HG03159 (cell line): ENCODE data around the gene BCL2L14.

ENCODE experiments used
- ATAC-seq: cut with Tn5 transposase; IDR thresholded peaks from one replicate; pipeline ENCODE4 v1.9.1; 2021; ENCODE audit warnings: mild to moderate bottlenecking, moderate library complexity; ENCODE audit not compliant: unreplicated experiment

Gene BCL2L14

DNA sequence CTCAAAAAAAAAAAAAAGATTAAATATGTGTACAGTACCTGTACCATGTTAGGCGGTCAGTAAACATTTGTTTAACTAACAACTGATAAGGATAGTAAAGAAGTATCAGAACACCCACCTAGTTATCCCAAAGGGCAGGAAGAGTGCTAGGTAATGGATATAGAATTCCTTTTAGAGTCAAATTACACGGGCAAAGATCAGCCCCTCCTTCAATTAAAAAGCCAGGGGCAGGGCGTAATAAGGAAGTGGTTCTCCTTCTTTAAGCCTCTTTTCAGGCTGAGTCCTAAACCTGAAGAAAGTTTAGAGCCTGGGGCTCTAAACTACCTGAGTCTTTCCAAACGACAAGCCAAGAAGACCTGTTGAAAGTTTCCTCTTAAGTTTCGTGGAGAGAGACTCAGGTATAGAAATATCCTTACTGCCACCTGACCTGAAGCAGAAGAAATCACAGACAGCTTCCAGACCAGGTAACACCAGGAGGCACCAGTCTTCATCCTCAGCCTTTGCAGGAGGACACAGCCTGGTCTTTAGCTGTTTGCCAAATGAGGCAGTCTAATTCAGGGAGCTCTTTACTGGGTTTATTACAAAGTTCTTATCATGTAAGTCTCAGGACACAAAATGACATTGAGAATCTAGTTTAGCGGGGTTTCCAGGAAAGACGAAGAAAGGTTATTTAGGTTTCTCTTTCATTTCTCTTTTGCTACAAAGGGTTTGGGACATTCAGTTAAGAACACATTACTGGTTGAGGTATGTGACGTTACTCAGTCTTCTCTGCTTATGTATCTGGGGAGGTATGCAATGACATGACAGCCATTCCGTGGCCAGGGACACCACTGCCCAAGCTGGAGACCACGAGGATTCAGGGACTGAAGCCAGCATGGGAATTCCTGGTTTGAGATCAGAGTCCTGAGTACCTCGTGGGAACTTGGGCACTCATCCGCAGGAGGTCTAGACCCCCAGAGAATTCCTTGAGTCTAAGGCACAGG is at the start of gene BCL2L14:
TSS of gene BCL2L14 (plus strand) at position 266 of the 983 bp plus-strand sequence. CDS start 8,367 bp downstream, outside the sequence.
- no peak for ATAC-seq

GRCh38 chr12:12022306-12022936 is 48.3 kb upstream of the BCL2L14 start:
- ATAC-seq = no peak

DNA sequence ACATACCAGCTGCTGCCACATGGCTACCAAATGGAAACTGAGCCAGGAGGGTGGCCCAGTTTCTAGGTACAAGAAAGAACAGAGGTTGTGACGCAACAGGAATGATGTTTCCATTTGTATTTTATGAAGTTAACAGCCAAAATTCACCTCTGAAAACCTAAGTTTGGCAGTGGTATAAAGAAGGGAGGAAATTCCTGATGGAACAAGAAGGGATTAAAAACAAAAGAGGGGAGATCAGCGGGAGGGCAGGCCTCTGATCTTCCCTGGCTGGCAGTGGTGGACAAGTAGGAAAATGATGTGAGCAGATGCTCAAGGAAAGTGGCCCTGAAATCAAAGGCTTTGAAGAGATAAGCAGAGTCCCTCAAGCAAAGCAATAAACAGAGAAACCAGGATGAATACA is 47.3 kb upstream of the BCL2L14 start:
- no peak for ATAC-seq

- peak; percentile 91 for ATAC-seq
Observed at GRCh38 chr12:12024911-12025682, 45.6 kb upstream of the BCL2L14 start.

DNA sequence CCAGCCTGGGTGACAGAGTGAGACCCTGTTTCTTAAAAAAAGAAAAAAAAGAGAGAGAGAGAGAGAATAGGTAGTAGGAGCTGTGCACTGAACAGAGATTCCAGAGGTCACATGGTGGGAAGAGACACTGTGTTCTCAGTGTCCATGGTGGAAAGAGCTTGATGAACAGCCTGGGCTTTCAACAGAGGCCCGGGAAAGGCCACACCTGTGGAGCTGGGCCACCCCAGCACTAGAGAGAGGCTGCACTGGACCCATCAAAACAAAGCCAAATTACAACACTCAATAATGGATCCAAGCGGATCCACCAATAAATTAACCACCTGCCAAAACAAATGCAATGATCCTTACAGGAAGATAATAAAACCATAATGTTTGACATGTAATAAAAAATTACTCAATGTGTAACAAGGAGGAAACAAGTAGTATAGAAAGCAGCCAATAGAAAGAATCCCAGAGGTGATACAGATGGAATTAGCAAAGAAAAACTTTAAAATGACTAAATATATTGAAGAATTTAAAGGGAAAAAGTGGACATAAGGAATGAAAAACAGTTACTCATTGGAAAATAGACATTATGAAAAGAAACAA is 44.8 kb upstream of the BCL2L14 start:
- no peak for ATAC-seq

GRCh38 chr12:12028668-12029402 is 41.9 kb upstream of the BCL2L14 start:
- no peak for ATAC-seq

GRCh38 chr12:12029653-12030052 is 41.1 kb upstream of the BCL2L14 start:
- no peak for ATAC-seq

DNA sequence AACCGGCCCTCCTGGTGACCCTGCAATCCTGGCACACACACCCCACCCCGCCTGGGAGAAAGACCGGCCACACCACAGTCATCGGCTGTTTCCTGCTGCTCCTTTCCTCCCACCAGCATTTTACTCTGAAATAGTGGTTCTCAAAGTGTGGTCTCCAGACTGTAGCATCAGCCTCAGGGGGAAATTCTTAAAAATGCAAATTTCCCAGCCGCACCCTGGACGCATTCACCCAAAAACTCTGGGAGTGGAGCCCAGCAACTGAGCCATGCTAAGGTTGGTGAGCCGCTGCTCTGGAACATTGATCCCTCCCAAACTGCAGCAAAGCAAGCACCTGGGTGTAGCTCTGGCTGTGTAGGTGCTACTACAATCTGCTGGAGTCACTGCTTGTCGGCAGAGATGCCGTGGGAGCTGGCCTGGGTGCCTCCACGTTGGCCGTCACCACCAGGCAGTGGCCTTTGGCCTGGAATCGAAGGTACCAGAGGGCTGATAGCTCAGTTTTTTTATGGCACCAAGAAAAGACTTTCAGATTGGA is 38.4 kb upstream of the BCL2L14 start:
- no peak for ATAC-seq

DNA sequence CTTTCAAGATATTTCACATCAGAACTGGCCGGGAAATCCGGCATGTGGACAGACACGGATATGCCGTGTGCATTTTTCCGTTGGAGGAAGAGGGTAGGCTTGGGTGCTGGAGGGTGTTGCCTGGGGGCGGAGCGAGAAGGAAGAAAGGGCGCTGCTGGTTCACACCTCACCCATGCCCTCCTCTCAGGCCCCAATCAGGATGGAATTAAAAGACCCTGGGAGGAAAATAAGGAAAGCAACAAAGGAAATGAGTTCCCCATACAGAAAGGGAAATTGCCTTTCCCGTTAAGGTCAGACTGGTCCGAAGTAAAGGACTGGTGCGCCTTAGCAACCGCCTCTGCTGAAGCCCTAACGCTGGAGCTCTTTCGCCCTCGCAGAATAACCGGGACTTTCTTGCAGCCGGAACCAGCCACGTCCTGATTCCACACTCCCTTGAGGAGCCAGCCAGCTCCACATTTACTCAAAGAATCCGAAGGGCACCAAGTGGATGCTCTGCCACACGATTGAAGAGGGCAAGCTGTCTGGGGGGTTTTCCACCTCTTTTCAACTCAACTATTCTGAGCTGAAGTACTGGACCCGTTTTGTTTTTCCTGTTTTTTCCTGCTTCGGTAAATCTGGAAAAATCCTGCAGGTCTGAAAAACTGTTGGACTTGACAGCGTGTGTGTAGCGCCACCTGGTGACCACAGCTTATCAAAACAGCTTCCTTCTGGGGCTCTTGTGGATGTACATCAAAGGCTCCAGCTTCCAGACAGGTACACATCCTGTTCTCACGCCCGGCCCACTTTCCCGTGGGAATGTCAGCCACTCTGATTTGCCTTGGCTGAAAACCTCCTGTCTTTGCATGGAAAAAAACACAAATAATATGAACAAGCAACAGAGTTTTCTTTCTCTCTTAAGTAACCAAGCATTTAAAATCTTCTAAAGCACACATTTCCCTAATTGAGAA is 37.6 kb upstream of the BCL2L14 start:
- ATAC-seq = no peak

DNA sequence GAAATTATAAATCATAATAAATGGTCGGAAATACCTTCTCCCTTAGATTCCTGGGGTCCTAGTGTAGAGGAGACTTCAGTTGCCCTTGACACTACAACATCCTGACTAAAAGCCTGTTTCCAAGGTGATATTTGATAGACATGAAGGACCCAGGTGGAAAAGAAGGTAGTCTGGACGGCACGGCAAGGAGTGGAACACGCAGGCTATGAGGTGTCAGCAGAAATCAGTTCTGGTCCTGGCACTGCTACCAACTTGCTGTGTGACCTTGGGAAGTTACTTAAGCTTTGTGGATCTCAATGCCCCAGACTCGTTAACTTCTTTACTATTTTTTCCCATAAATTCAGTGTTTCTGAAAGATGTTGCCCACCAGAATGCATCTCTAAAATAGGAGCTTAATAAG is 36.9 kb upstream of the BCL2L14 start:
- no peak for ATAC-seq

- no peak for ATAC-seq
Observed at GRCh38 chr12:12034344-12034743, 36.4 kb upstream of the BCL2L14 start.

GRCh38 chr12:12035229-12035628 is 35.5 kb upstream of the BCL2L14 start:
- ATAC-seq = no peak

DNA sequence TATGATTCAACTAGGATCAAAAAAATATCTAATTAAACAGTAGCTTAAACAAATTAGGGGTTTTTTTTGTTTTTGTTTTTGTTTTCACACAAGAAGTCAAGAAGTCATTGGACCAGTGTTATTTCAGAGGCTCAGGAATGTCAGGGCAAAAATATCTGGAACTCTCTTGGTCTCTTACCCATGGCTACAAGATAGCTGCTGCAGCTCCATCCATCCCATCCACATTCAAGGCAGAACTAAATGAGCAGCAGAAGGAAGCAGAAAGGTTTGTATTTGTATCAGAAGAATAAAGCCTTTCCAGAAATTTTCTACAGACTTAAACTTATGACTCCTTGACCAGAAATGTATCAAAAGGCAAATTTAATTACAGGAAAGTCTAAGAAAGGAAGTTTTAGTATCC is 33.8 kb upstream of the BCL2L14 start:
- ATAC-seq = no peak

DNA sequence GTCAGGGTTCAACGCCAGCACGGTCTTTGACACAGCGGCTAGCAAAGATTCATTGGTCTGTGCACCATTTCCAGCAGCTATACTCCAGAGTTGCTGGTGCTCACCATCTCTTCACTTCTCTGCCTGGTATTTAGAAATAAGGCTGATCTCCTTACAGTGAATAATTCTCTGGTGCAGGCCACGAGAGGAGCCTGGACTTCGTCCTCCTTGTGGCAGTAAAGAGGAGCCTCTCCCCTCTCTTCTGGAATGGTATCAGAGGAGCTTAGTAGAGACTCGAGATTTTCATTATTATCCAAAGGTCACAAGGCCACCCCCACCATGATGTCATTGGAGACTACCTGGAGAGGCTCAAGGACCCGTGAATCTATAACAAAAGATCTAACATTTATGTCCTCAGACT is 30.8 kb upstream of the BCL2L14 start:
- no peak for ATAC-seq

DNA sequence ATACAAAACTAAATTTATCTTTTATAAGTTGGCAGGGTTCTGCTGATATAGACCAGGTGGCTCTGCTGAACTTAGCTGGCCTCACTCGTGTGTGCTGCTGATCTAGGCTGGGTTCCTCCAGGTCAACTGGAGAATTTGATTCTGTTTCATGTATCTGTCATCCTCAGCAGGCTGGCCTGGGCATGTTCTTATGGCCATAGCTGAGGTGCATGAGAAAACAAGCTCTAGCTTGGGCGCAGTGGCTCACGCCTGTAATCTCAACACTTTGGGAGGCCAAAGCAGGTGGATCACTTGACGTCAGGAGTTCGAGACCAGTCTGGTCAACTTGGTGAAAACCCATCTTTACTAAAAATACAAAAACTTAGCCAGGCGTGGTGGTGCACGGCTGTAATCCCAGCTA is 24.3 kb upstream of the BCL2L14 start:
- no peak for ATAC-seq

GRCh38 chr12:12047682-12048081 is 23.1 kb upstream of the BCL2L14 start:
- ATAC-seq = no peak

DNA sequence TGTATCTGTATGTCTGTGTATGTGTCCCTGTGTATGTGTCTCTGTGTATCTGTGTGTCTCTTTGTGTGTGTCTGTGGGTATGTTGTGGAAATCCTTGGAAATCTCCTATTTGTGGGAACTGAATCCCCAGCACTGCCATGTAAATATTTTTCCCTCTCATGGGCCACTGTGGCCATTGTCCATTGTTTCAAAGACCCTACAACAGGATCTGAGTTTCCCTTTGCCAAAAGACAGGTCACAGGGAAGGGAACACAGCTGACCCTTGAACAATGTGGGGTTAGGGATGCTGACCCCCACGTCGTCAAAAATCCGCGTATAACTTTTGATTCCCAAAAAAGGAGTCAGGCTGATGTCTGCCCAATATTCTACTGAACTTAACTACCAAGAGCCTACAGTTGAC is 22.5 kb upstream of the BCL2L14 start:
- no peak for ATAC-seq

DNA sequence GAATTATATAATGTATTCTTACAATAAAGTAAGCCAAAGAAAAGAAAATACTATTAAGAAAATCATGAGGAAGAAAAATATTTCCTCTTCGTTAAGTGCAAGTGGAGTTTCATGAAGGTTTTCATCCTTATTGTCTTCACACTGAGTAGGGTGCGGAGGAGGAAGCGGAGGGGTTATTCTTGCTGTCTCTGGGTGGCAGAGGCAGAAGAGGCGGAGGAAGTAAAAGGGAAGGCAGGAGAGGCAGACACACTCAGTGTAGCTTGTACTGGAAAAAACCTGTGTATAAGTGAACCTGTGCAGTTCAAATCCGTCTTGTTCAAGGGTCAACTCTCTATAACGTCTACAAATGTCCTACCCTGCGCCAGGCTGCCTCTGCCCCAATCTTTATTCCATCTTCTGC is 22.0 kb upstream of the BCL2L14 start:
- no peak for ATAC-seq

GRCh38 chr12:12051668-12052067 is 19.1 kb upstream of the BCL2L14 start:
- ATAC-seq = no peak
